ENCODE results near the gene AKT1S1.

Gene AKT1S1

GRCh38 chr19:49887037-49887664, 10.0 kb upstream of the AKT1S1 start:
- H3K4me3 Mint-ChIP-seq = no peak overlapping the region
- no peak overlapping the region for H3K27ac Mint-ChIP-seq (ENCODE audit: low read depth)
- no peaks in the 10 kb centered on the region for H3K4me1 Mint-ChIP-seq
- DNase-seq (ENCODE audit: low spot score in 2 of 2) = no peak
- no peak for ATAC-seq (replicated peaks; ENCODE audit: extremely low read depth, poor library complexity, severe bottlenecking)
- H3K36me3 Mint-ChIP-seq (ENCODE audit: insufficient read depth) = peaks cover 21% of the 10 kb centered on the region
- H3K9me3 Mint-ChIP-seq = no peaks in the 10 kb centered on the region
- H3K27me3 Mint-ChIP-seq = no peaks in the 10 kb centered on the region

- no peak for DNase-seq (ENCODE audit: low spot score in 2 of 2)
- no peaks in the 10 kb centered on the region for H3K9me3 Mint-ChIP-seq
- ATAC-seq (replicated peaks; ENCODE audit: extremely low read depth, poor library complexity, severe bottlenecking) = no peak
- peaks cover 27% of the 10 kb centered on the region for H3K36me3 Mint-ChIP-seq (ENCODE audit: insufficient read depth)
- H3K4me3 Mint-ChIP-seq = no peak overlapping the region
- H3K4me1 Mint-ChIP-seq = no peaks in the 10 kb centered on the region
- no peaks in the 10 kb centered on the region for H3K27me3 Mint-ChIP-seq
- H3K27ac Mint-ChIP-seq (ENCODE audit: low read depth) = no peak overlapping the region
Measured at GRCh38 chr19:49884760-49885159, 7.6 kb upstream of the AKT1S1 start.

- Mint-ChIP-seq H3K4me3 (no peak overlapping the region), H3K9me3 (no peaks in the 10 kb centered on the region), H3K27me3 (no peaks in the 10 kb centered on the region), H3K36me3 (ENCODE audit: insufficient read depth) (peaks cover 33% of the 10 kb centered on the region), H3K27ac (ENCODE audit: low read depth) (no peak overlapping the region), H3K4me1 (peaks cover 1% of the 10 kb centered on the region)
- ATAC-seq (replicated peaks; ENCODE audit: extremely low read depth, poor library complexity, severe bottlenecking) (no peak), DNase-seq (ENCODE audit: low spot score in 2 of 2) (no peak)
Measured at GRCh38 chr19:49884109-49884508, 7.0 kb upstream of the AKT1S1 start.

- Mint-ChIP-seq H3K27ac (ENCODE audit: low read depth) (no peak overlapping the region), H3K4me3 (no peak overlapping the region), H3K4me1 (peaks cover 11% of the 10 kb centered on the region), H3K36me3 (ENCODE audit: insufficient read depth) (peaks cover 35% of the 10 kb centered on the region), H3K27me3 (no peaks in the 10 kb centered on the region), H3K9me3 (no peaks in the 10 kb centered on the region)
- ATAC-seq (replicated peaks; ENCODE audit: extremely low read depth, poor library complexity, severe bottlenecking) (no peak), DNase-seq (ENCODE audit: low spot score in 2 of 2) (no peak)
Measured at GRCh38 chr19:49883094-49883493, 5.9 kb upstream of the AKT1S1 start.

- Mint-ChIP-seq H3K9me3 (no peaks in the 10 kb centered on the region), H3K36me3 (ENCODE audit: insufficient read depth) (peaks cover 35% of the 10 kb centered on the region), H3K27ac (ENCODE audit: low read depth) (no peak overlapping the region), H3K27me3 (no peaks in the 10 kb centered on the region), H3K4me1 (peaks cover 15% of the 10 kb centered on the region), H3K4me3 (no peak overlapping the region)
- ATAC-seq (replicated peaks; ENCODE audit: extremely low read depth, poor library complexity, severe bottlenecking) (no peak), DNase-seq (ENCODE audit: low spot score in 2 of 2) (no peak)
Measured at GRCh38 chr19:49882643-49883042, 5.5 kb upstream of the AKT1S1 start.

- no peak overlapping the region for H3K4me3 Mint-ChIP-seq
- ATAC-seq (replicated peaks; ENCODE audit: extremely low read depth, poor library complexity, severe bottlenecking) = no peak
- H3K9me3 Mint-ChIP-seq = no peaks in the 10 kb centered on the region
- peaks cover 15% of the 10 kb centered on the region for H3K4me1 Mint-ChIP-seq
- H3K27me3 Mint-ChIP-seq = no peaks in the 10 kb centered on the region
- DNase-seq (ENCODE audit: low spot score in 2 of 2) = no peak
- no peak overlapping the region for H3K27ac Mint-ChIP-seq (ENCODE audit: low read depth)
- peaks cover 35% of the 10 kb centered on the region for H3K36me3 Mint-ChIP-seq (ENCODE audit: insufficient read depth)
Measured at GRCh38 chr19:49881672-49882394, 4.7 kb upstream of the AKT1S1 start.

GRCh38 chr19:49881186-49881585, 4.0 kb upstream of the AKT1S1 start:
- no peak for DNase-seq (ENCODE audit: low spot score in 2 of 2)
- Mint-ChIP-seq H3K4me3 (no peak overlapping the region), H3K4me1 (peaks cover 15% of the 10 kb centered on the region), H3K27me3 (no peaks in the 10 kb centered on the region), H3K9me3 (no peaks in the 10 kb centered on the region), H3K27ac (ENCODE audit: low read depth) (no peak overlapping the region), H3K36me3 (ENCODE audit: insufficient read depth) (peaks cover 33% of the 10 kb centered on the region)
- ATAC-seq (replicated peaks; ENCODE audit: extremely low read depth, poor library complexity, severe bottlenecking) = no peak

- DNase-seq (ENCODE audit: low spot score in 2 of 2) (no peak), ATAC-seq (replicated peaks; ENCODE audit: extremely low read depth, poor library complexity, severe bottlenecking) (no peak)
- no peak overlapping the region for H3K27ac Mint-ChIP-seq (ENCODE audit: low read depth)
- H3K27me3 Mint-ChIP-seq = no peaks in the 10 kb centered on the region
- H3K4me3 Mint-ChIP-seq = no peak overlapping the region
- peaks cover 29% of the 10 kb centered on the region for H3K36me3 Mint-ChIP-seq (ENCODE audit: insufficient read depth)
- H3K9me3 Mint-ChIP-seq = no peaks in the 10 kb centered on the region
- peaks cover 22% of the 10 kb centered on the region for H3K4me1 Mint-ChIP-seq
Measured at GRCh38 chr19:49880162-49880869, 3.2 kb upstream of the AKT1S1 start.

- H3K36me3 Mint-ChIP-seq (ENCODE audit: insufficient read depth) = peaks cover 22% of the 10 kb centered on the region
- ATAC-seq (replicated peaks; ENCODE audit: extremely low read depth, poor library complexity, severe bottlenecking) (no peak), DNase-seq (ENCODE audit: low spot score in 2 of 2) (no peak)
- no peaks in the 10 kb centered on the region for H3K9me3 Mint-ChIP-seq
- no peaks in the 10 kb centered on the region for H3K27me3 Mint-ChIP-seq
- no peak overlapping the region for H3K27ac Mint-ChIP-seq (ENCODE audit: low read depth)
- no peak overlapping the region for H3K4me3 Mint-ChIP-seq
- H3K4me1 Mint-ChIP-seq = peaks cover 24% of the 10 kb centered on the region
Measured at GRCh38 chr19:49879243-49879963, 2.2 kb upstream of the AKT1S1 start.

GRCh38 chr19:49878744-49879070, 1.6 kb upstream of the AKT1S1 start:
- Mint-ChIP-seq H3K27ac (ENCODE audit: low read depth) (no peak overlapping the region), H3K9me3 (no peaks in the 10 kb centered on the region), H3K27me3 (no peaks in the 10 kb centered on the region), H3K36me3 (ENCODE audit: insufficient read depth) (peaks cover 21% of the 10 kb centered on the region), H3K4me3 (no peak overlapping the region), H3K4me1 (peaks cover 24% of the 10 kb centered on the region)
- ATAC-seq (replicated peaks; ENCODE audit: extremely low read depth, poor library complexity, severe bottlenecking) = no peak
- no peak for DNase-seq (ENCODE audit: low spot score in 2 of 2)

- peak in 1 of 2 donors; percentile 96 for DNase-seq (ENCODE audit: low spot score in 2 of 2)
- Mint-ChIP-seq H3K4me1 (peaks cover 24% of the 10 kb centered on the region), H3K27me3 (no peaks in the 10 kb centered on the region), H3K4me3 (no peak overlapping the region), H3K27ac (ENCODE audit: low read depth) (no peak overlapping the region), H3K36me3 (ENCODE audit: insufficient read depth) (peaks cover 23% of the 10 kb centered on the region), H3K9me3 (no peaks in the 10 kb centered on the region)
- peak; percentile 52 for ATAC-seq (replicated peaks; ENCODE audit: extremely low read depth, poor library complexity, severe bottlenecking)
Measured at GRCh38 chr19:49877879-49878743, 956 bp upstream of the AKT1S1 start.

Measured in central memory CD8-positive, alpha-beta T cell (primary cell).